ENCODE results near the gene GAB2.
A peak's percentile ranks its signal among the peaks of the same experiment; 100 is the strongest.

GAB2 gene

DNA sequence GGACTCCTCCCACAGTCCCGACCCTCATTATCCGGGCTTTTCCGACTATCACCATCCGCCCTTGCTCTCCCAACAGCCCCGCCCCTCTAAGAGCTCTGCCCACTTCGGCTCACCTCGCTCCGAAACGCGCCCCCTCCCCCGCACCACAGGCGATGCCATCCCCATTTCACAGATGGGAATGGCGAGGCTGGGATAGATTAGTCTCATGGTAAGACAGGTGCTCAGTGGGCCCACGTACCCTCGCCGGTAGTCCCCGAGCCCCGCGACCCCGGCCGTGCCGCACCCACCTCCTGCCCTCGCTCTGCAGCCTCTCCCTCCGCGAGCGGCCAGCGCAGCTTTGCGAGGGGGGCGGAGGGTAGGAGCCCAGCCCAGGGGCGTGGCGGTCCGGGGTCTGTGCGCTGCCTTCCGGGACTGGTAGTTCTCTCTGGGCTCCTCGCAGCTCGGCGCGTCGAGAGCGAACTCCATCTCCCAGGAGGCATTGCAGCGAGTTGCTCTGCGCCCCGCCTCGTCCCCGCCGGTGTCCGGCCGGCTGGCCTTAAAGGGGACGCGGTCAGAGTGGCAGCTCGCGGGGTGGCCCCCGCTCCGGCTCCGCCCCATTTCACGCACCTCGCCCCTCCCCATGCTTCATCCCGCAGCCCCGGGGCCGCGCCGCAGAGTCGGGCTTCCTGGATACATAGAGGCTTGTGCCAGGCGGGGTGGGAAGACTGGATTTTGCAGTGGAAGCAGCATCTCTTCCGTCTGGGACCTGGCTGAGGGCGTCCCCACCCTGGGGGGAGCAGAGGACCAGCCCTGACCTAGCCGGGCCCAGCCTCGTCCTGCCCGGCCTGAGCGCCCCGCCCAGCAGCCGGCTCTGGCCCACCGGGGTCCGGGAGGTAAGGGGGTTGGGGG lies 229.1 kb downstream of the GAB2 start, which contains the start of the genes KCTD21 and USP35 (continued):
- TF ChIP-seq ZNF211 (tag by site-specific recombination; IDR thresholded peaks at IDR 0.05; ENCODE audit: low read depth) (no peak), ZNF391 (tag by site-specific recombination; IDR thresholded peaks at IDR 0.05; ENCODE audit: borderline replicate concordance, low read depth) (peak; percentile 89), EGR2 (tag by site-specific recombination; IDR thresholded peaks at IDR 0.05; ENCODE audit: low read depth) (peak; percentile 76), ZSCAN23 (tag by site-specific recombination; IDR thresholded peaks at IDR 0.05) (peak; percentile 90; the same call in 1 of the 2 replicates), KLF9 (tag by site-specific recombination; IDR thresholded peaks at IDR 0.05; ENCODE audit: low read depth) (peak; percentile 95), ZFP69B (tag by site-specific recombination; IDR thresholded peaks at IDR 0.05) (peak; percentile 94), ZIC2 (tag by site-specific recombination; IDR thresholded peaks at IDR 0.05) (peak; percentile 80), ZNF335 (tag by site-specific recombination; conservative IDR thresholded peaks at IDR 0.05) (peak; percentile 96), SP3 (tag by site-specific recombination; IDR thresholded peaks at IDR 0.05) (peak; percentile 99), ZXDB (tag by site-specific recombination; IDR thresholded peaks at IDR 0.05) (peak; percentile 89), ZNF692 (tag by site-specific recombination; IDR thresholded peaks at IDR 0.05) (peak; percentile 99), ZNF449 (tag by site-specific recombination; IDR thresholded peaks at IDR 0.05) (peak; percentile 57; the same call in 1 of the 2 replicates)
- TF ChIP-seq, protein P1, sequence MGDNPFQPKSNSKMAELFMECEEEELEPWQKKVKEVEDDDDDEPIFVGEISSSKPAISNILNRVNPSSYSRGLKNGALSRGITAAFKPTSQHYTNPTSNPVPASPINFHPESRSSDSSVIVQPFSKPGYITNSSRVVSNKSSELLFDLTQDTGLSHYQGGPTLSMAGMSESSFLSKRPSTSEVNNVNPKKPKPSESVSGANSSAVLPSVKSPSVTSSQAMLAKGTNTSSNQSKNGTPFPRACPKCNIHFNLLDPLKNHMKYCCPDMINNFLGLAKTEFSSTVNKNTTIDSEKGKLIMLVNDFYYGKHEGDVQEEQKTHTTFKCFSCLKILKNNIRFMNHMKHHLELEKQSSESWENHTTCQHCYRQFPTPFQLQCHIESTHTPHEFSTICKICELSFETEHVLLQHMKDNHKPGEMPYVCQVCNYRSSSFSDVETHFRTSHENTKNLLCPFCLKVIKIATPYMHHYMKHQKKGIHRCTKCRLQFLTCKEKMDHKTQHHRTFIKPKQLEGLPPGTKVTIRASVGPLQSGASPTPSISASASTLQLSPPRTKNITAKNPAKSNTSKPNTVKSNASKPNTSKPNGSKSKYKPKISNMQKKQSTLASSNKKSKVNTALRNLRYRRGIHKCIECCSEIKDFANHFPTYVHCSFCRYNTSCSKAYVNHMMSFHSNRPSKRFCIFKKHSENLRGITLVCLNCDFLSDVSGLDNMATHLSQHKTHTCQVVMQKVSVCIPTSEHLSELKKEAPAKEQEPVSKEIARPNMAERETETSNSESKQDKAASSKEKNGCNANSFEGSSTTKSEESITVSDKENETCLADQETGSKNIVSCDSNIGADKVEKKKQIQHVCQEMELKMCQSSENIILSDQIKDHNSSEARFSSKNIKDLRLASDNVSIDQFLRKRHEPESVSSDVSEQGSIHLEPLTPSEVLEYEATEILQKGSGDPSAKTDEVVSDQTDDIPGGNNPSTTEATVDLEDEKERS (tag by site-specific recombination; IDR thresholded peaks at IDR 0.05), result peak; percentile 90; the same call in 1 of the 2 replicates
- TF ChIP-seq, protein P2, sequence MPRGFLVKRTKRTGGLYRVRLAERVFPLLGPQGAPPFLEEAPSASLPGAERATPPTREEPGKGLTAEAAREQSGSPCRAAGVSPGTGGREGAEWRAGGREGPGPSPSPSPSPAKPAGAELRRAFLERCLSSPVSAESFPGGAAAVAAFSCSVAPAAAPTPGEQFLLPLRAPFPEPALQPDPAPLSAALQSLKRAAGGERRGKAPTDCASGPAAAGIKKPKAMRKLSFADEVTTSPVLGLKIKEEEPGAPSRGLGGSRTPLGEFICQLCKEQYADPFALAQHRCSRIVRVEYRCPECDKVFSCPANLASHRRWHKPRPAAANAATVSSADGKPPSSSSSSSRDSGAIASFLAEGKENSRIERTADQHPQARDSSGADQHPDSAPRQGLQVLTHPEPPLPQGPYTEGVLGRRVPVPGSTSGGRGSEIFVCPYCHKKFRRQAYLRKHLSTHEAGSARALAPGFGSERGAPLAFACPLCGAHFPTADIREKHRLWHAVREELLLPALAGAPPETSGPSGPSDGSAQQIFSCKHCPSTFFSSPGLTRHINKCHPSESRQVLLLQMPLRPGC (tag by site-specific recombination; IDR thresholded peaks at IDR 0.05), result peak; percentile 73
- TF ChIP-seq, protein P3, sequence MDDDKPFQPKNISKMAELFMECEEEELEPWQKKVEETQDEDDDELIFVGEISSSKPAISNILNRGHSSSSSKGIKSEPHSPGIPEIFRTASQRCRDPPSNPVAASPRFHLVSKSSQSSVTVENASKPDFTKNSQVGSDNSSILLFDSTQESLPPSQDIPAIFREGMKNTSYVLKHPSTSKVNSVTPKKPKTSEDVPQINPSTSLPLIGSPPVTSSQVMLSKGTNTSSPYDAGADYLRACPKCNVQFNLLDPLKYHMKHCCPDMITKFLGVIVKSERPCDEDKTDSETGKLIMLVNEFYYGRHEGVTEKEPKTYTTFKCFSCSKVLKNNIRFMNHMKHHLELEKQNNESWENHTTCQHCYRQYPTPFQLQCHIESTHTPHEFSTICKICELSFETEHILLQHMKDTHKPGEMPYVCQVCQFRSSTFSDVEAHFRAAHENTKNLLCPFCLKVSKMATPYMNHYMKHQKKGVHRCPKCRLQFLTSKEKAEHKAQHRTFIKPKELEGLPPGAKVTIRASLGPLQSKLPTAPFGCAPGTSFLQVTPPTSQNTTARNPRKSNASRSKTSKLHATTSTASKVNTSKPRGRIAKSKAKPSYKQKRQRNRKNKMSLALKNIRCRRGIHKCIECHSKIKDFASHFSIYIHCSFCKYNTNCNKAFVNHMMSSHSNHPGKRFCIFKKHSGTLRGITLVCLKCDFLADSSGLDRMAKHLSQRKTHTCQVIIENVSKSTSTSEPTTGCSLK (tag by site-specific recombination; IDR thresholded peaks at IDR 0.05), result no peak
- TF ChIP-seq, protein P4, sequence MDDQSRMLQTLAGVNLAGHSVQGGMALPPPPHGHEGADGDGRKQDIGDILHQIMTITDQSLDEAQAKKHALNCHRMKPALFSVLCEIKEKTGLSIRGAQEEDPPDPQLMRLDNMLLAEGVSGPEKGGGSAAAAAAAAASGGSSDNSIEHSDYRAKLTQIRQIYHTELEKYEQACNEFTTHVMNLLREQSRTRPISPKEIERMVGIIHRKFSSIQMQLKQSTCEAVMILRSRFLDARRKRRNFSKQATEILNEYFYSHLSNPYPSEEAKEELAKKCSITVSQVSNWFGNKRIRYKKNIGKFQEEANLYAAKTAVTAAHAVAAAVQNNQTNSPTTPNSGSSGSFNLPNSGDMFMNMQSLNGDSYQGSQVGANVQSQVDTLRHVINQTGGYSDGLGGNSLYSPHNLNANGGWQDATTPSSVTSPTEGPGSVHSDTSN (CRISPR knock-in tag; IDR thresholded peaks at IDR 0.05), result 0 out of 2 replicates have a peak, but pooled peaks have one; percentile 45
- TF ChIP-seq, protein P5, sequence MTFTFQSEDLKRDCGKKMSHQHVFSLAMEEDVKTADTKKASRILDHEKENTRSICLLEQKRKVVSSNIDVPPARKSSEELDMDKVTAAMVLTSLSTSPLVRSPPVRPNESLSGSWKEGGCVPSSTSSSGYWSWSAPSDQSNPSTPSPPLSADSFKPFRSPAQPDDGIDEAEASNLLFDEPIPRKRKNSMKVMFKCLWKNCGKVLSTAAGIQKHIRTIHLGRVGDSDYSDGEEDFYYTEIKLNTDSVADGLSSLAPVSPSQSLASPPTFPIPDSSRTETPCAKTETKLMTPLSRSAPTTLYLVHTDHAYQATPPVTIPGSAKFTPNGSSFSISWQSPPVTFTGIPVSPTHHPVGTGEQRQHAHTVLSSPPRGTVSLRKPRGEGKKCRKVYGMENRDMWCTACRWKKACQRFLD (tag by site-specific recombination; IDR thresholded peaks at IDR 0.05), result no peak
